ENCODE data around the gene GPR15. TPM values are rescaled to one million over a fixed set of nuclear protein-coding genes. Genes with fewer than 3 reads are reported as not detected.

GPR15 gene
- total RNA-seq, 2 experiments from 2014 or later = 8.4 to 9.6 TPM

DNA sequence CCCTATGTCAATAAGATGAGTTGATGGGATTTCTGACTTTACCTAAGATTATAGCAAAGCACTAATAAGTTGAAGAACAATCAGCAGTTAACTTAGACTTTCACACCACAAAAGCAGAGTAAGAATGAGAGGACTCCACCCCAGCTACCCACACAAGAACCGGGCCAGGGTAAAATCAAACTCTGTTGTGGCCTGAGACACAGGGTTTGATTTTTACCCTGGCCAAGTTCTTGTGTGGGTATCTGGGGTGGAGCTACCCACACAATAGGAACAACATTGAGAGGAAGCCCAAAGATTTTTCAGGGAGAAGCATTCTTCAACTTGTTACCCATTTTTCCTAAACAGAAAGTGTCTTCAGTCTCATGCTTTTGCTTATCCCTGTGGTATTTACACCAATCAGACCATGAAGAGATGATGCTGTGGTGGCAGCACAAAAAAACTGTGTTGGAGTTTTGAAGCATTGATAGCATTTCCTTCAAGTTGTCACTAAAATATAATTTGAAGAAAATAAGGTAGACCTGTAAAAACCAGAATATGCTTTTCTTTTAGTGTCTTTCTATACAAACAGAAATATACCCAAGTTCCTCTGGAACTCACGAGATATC is 36.0 kb downstream of the GPR15 start:
- Mint-ChIP-seq H3K9me3 (no peaks in the 10 kb centered on the region), H3K27me3 (no peaks in the 10 kb centered on the region), H3K27ac (peak overlapping the region; percentile 100), H3K4me1 (ENCODE audit: low read depth) (peaks cover 66% of the 10 kb centered on the region), H3K4me3 (peak overlapping the region; percentile 46), H3K36me3 (ENCODE audit: low read depth) (peaks cover 5% of the 10 kb centered on the region)
- ATAC-seq (ENCODE audit: poor library complexity) (no peak), DNase-seq (peak in 3 of 14 experiments; percentile 26 to 70 (median 37))
- no peaks in the 10 kb centered on the region for H3K36me3 ChIP-seq (ENCODE audit: insufficient read depth, low read length)
- H3K4me3 ChIP-seq (ENCODE audit: low read length) = no peak overlapping the region
- H3K9me3 ChIP-seq (ENCODE audit: control insufficient read depth in 1 of 2, insufficient read depth in 1 of 2, low read length in 2 of 2) = no peaks in the 10 kb centered on the region
- intact Hi-C loops (cut with DNase I, micrococcal nuclease) = no loop called here
- peak overlapping the region in 1 of 2 donors; percentile 90 for H3K27ac ChIP-seq (ENCODE audit: low read depth in 1 of 2, low read length in 2 of 2)
- ChIA-PET CTCF (no interaction called here), POLR2A (interaction anchor here (1.0 to 7.1 kb wide), 4 partner anchors 11 to 54 kb away, joined by 3 to 169 read pairs (median 6); partner anchors contain the start of gene CLDND1)
- peaks cover 38% of the 10 kb centered on the region for H3K4me1 ChIP-seq (ENCODE audit: insufficient read depth, low read length)
- TF ChIP-seq, protein P1, sequence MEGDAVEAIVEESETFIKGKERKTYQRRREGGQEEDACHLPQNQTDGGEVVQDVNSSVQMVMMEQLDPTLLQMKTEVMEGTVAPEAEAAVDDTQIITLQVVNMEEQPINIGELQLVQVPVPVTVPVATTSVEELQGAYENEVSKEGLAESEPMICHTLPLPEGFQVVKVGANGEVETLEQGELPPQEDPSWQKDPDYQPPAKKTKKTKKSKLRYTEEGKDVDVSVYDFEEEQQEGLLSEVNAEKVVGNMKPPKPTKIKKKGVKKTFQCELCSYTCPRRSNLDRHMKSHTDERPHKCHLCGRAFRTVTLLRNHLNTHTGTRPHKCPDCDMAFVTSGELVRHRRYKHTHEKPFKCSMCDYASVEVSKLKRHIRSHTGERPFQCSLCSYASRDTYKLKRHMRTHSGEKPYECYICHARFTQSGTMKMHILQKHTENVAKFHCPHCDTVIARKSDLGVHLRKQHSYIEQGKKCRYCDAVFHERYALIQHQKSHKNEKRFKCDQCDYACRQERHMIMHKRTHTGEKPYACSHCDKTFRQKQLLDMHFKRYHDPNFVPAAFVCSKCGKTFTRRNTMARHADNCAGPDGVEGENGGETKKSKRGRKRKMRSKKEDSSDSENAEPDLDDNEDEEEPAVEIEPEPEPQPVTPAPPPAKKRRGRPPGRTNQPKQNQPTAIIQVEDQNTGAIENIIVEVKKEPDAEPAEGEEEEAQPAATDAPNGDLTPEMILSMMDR (IDR thresholded peaks at IDR 0.05) = no peak
- no peaks in the 10 kb centered on the region for H3K27me3 ChIP-seq (ENCODE audit: control insufficient read depth in 1 of 2, insufficient read depth in 2 of 2, low read length in 2 of 2)

DNA sequence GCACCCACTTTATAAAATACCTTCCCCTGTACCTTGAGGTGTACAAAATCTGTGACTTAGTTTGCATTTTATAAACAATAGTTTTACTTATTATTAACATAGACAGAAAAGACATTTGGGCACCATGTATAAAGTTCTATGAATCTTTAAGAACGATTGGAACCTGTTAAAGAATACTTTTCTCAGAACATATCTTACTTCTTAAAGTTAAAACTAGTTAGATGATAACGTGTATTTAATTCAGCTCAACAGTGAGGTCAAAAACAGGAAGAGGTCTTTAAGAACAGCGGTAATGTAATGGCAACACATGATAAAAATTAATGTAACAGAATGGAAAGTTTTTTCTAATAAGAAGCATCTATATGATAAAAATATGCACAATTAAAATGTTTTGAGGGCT is 36.6 kb downstream of the GPR15 start:
- ATAC-seq (ENCODE audit: poor library complexity) = no peak
- POLR2A ChIA-PET = interaction anchor here (1.0 to 1.5 kb wide), 3 partner anchors 12 to 54 kb away, joined by 3 to 8 read pairs (median 5); no protein-coding TSS in a partner anchor
- H3K27me3 ChIP-seq (ENCODE audit: control insufficient read depth in 1 of 2, insufficient read depth in 2 of 2, low read length in 2 of 2) = no peaks in the 10 kb centered on the region
- peak overlapping the region in 1 of 2 donors; percentile 90 for H3K27ac ChIP-seq (ENCODE audit: low read depth in 1 of 2, low read length in 2 of 2)
- peaks cover 32% of the 10 kb centered on the region for H3K4me1 ChIP-seq (ENCODE audit: insufficient read depth, low read length)
- H3K9me3 Mint-ChIP-seq = no peaks in the 10 kb centered on the region
- no peaks in the 10 kb centered on the region for H3K9me3 ChIP-seq (ENCODE audit: control insufficient read depth in 1 of 2, insufficient read depth in 1 of 2, low read length in 2 of 2)
- peak in 1 of 14 experiments; percentile 30 for DNase-seq
- peaks cover 5% of the 10 kb centered on the region for H3K36me3 Mint-ChIP-seq (ENCODE audit: low read depth)
- intact Hi-C loops (cut with DNase I, micrococcal nuclease) = no loop called here
- TF ChIP-seq, protein P1 (IDR thresholded peaks at IDR 0.05) = no peak
- H3K4me3 ChIP-seq (ENCODE audit: low read length) = no peak overlapping the region
- peak overlapping the region; percentile 100 for H3K27ac Mint-ChIP-seq
- peaks cover 63% of the 10 kb centered on the region for H3K4me1 Mint-ChIP-seq (ENCODE audit: low read depth)
- no peaks in the 10 kb centered on the region for H3K27me3 Mint-ChIP-seq
- H3K36me3 ChIP-seq (ENCODE audit: insufficient read depth, low read length) = no peaks in the 10 kb centered on the region
- CTCF ChIA-PET = no interaction called here
- H3K4me3 Mint-ChIP-seq = no peak overlapping the region

DNA sequence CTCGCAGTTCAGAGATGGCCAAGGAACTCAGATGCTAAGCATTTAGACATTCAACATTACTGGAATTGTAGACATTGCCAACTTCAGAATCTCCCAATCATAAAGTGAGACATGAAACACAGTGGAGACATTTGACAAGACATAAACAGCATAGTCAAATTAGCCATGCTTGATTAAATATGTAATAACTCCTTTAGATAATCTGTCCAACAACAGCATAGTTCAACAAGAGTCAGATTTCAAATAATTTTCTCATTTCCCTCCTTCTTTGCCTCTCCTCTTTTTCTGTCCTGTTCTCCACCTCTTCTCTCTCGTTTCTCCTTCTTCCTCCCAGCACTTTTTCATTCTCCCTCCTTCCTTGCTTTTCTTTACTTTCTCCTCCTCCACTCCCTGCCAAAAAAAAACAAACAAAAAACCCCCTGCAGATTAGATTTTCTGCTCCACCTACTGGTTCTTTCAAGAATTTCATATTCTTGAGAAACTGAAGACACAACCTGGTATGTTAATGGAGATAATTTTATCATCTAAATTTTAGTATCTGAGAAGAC is 41.5 kb downstream of the GPR15 start:
- Histone ChIP-seq H3K4me3 (ENCODE audit: low read length) (no peak overlapping the region), H3K27me3 (ENCODE audit: control insufficient read depth in 1 of 2, insufficient read depth in 2 of 2, low read length in 2 of 2) (no peaks in the 10 kb centered on the region), H3K4me1 (ENCODE audit: insufficient read depth, low read length) (no peaks in the 10 kb centered on the region), H3K27ac (ENCODE audit: low read depth in 1 of 2, low read length in 2 of 2) (no peak overlapping the region), H3K36me3 (ENCODE audit: insufficient read depth, low read length) (peaks cover 11% of the 10 kb centered on the region), H3K9me3 (ENCODE audit: control insufficient read depth in 1 of 2, insufficient read depth in 1 of 2, low read length in 2 of 2) (no peaks in the 10 kb centered on the region)
- Mint-ChIP-seq H3K27ac (peak overlapping the region; percentile 3), H3K36me3 (ENCODE audit: low read depth) (peaks cover 27% of the 10 kb centered on the region), H3K4me1 (ENCODE audit: low read depth) (peaks cover 17% of the 10 kb centered on the region), H3K4me3 (no peak overlapping the region), H3K27me3 (no peaks in the 10 kb centered on the region), H3K9me3 (no peaks in the 10 kb centered on the region)
- ATAC-seq (ENCODE audit: poor library complexity) (peak; percentile 56), DNase-seq (peak in 3 of 14 experiments; percentile 59 to 65 (median 63))
- intact Hi-C loops (cut with DNase I, micrococcal nuclease) = loop anchor here (1.0 to 5.0 kb wide), 5 partner anchors 51 to 534 kb away; partner anchors contain the start of gene CLDND1 (in 2 of the 2)
- TF ChIP-seq, protein P1 (IDR thresholded peaks at IDR 0.05) = peak; percentile 74
- ChIA-PET CTCF (interaction anchor here (1.6 to 1.9 kb wide), 2 partner anchors 11 to 51 kb away, joined by 3 to 6 read pairs; partner anchors contain the start of gene CLDND1), POLR2A (interaction anchor here (0.9 to 3.1 kb wide), 11 partner anchors 9 to 53 kb away, joined by 3 to 17 read pairs (median 5); partner anchors contain the start of genes CLDND1, CPOX and GPR15)
